Activated CD8-positive, alpha-beta T cell treated with anti-CD3 and anti-CD28 coated beads for 36 hours (primary cell): Measurements from ENCODE around the gene ZNF365. TPM values are rescaled to one million over a fixed set of nuclear protein-coding genes. Genes with fewer than 3 reads are reported as not detected.

ENCODE experiments used
- ATAC-seq: fragments of 200-7000 bp; cut with Tn5 transposase; one replicate; pipeline ENCODE4 v1.10.0; 2021; ENCODE audit warnings: mild to moderate bottlenecking, moderate library complexity
- CTCF ChIA-PET: fragments of 350-600 bp; sonication (Branson Sonifier 250); formaldehyde crosslinking; loops from one replicate; lab custom pipeline; 2021; ENCODE audit warnings: antibody characterized with exemption; lab: Charles Lee
- POLR2A ChIA-PET: fragments of 350-600 bp; sonication (Branson Sonifier 250); formaldehyde crosslinking; loops from one replicate; lab custom pipeline; 2021; ENCODE audit warnings: antibody characterized with exemption; lab: Charles Lee
- DNase-seq: peaks from one replicate; pipeline ENCODE4 v3.0.0-alpha.2; 2020
- H3K27ac Mint-ChIP-seq: one replicate; pipeline ENCODE4 v1.8.0; 2021; ENCODE audit warnings: mild to moderate bottlenecking, mixed read lengths
- H3K27me3 Mint-ChIP-seq: one replicate; pipeline ENCODE4 v1.8.0; 2021; ENCODE audit warnings: mixed read lengths
- H3K36me3 Mint-ChIP-seq: one replicate; pipeline ENCODE4 v1.8.0; 2021; ENCODE audit warnings: low read depth, mixed read lengths
- H3K4me1 Mint-ChIP-seq: one replicate; pipeline ENCODE4 v1.8.0; 2021; ENCODE audit warnings: low read depth, mixed read lengths
- H3K4me3 Mint-ChIP-seq: one replicate; pipeline ENCODE4 v1.8.0; 2021; ENCODE audit warnings: mild to moderate bottlenecking, moderate library complexity, mixed read lengths
- H3K9me3 Mint-ChIP-seq: one replicate; pipeline ENCODE4 v1.8.0; 2021; ENCODE audit warnings: mixed read lengths
- intact Hi-C: fragments of 100-400 bp; cut with micrococcal nuclease; formaldehyde crosslinking; loops from one replicate; pipeline ENCODE4 v1.10.0; 2022
- total RNA-seq, 2 experiments: library from RNA; stranded (reverse); gene quantifications; one replicate each; pipeline ENCODE4 v1.2.3, GENCODE V29; 2021
- TF ChIP-seq, protein P1 (sequence below): fragments of 200-600 bp; IDR thresholded peaks from one replicate; pipeline ENCODE4 v1.8.0; 2022; ENCODE audit warnings: antibody characterized with exemption, mild to moderate bottlenecking

ZNF365 gene
- total RNA-seq, 2 experiments from 2014 or later = not detected

DNA sequence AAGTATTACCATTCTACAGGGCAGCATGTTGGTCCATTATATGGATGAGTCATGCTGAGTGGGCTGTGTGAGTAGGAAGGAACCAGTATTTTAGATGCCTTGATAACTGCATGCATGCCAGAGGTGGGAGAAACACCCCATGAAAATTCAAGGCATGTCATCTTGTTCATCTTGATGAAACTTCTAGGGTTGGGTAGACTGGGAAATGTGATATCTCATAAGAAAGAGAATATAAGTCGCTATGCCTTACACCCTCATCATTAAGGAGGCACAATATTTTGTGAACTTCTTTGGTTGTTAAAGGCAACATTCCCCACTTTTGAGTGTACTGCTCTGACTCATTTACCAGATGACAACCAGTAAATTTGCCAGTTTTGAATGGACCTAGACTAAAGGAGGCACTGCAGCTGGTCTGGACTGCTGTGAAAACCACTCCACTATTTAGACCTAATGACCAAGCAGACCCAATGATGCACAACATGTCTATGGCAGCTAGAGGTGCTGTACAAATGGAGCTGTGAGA, 48.0 kb downstream of the ZNF365 start:
- ChIA-PET CTCF (interaction anchor here (1.4 to 6.7 kb wide), 3 partner anchors 11 to 153 kb away, joined by 3 to 28 read pairs (median 6); partner anchors contain the start of gene RTKN2), POLR2A (no interaction called here)
- TF ChIP-seq, protein P1, sequence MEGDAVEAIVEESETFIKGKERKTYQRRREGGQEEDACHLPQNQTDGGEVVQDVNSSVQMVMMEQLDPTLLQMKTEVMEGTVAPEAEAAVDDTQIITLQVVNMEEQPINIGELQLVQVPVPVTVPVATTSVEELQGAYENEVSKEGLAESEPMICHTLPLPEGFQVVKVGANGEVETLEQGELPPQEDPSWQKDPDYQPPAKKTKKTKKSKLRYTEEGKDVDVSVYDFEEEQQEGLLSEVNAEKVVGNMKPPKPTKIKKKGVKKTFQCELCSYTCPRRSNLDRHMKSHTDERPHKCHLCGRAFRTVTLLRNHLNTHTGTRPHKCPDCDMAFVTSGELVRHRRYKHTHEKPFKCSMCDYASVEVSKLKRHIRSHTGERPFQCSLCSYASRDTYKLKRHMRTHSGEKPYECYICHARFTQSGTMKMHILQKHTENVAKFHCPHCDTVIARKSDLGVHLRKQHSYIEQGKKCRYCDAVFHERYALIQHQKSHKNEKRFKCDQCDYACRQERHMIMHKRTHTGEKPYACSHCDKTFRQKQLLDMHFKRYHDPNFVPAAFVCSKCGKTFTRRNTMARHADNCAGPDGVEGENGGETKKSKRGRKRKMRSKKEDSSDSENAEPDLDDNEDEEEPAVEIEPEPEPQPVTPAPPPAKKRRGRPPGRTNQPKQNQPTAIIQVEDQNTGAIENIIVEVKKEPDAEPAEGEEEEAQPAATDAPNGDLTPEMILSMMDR = no peak
- Mint-ChIP-seq H3K4me3 (no peak overlapping the region), H3K27me3 (peaks cover 10% of the 10 kb centered on the region), H3K36me3 (no peaks in the 10 kb centered on the region), H3K9me3 (no peaks in the 10 kb centered on the region), H3K4me1 (peaks cover 20% of the 10 kb centered on the region), H3K27ac (no peak overlapping the region)
- DNase-seq = no peak
- intact Hi-C loops = no loop called here
- no peak for ATAC-seq

DNA sequence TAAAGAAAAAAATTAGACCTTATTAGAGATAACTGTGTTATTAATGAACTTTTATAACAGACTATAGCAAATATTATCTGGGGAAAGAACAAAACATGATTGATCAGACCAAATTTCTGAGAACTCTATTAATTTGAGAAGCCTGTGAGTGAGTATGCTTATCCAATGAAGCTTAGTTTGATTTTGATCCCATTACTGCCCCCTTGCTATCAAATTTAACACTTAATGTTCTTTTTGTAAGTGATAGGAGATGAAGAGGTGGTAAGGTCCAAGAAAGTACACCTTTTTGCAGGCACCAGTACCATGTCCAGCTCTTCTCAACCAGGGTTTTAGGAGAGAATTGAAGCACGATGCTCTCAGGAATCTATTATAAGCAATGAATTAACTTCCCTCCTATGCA, 49.9 kb downstream of the ZNF365 start:
- Mint-ChIP-seq H3K4me1 (peaks cover 20% of the 10 kb centered on the region), H3K36me3 (no peaks in the 10 kb centered on the region), H3K9me3 (peaks cover 7% of the 10 kb centered on the region), H3K4me3 (no peak overlapping the region), H3K27ac (no peak overlapping the region), H3K27me3 (peaks cover 3% of the 10 kb centered on the region)
- intact Hi-C loops = no loop called here
- TF ChIP-seq, protein P1 = no peak
- DNase-seq (no peak), ATAC-seq (no peak)
- POLR2A ChIA-PET = no interaction called here
- CTCF ChIA-PET = interaction anchor here (6.7 kb wide), 1 partner anchor 14 kb away, joined by 28 read pairs; no protein-coding TSS in a partner anchor

DNA sequence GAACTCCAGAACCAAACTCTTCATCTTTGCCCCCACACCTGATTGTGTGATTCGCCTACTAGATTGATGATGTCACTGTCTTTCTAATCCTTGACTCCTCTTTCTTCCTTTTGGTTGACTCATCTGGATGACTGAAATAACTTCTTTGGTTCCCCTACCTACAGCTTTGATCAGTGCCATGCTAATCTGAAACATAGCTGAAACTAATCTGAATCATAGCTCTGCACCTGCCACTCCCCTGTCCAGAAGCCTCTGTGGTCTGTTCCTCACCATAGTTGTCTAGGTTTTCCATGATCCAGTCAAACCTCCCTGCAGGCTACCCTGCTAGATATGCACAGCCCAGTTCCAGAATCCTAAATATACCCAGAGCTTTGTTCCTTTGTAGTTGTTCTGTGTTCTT, 51.9 kb downstream of the ZNF365 start:
- Mint-ChIP-seq H3K4me3 (no peak overlapping the region), H3K9me3 (peaks cover 7% of the 10 kb centered on the region), H3K4me1 (peaks cover 20% of the 10 kb centered on the region), H3K27ac (peak overlapping the region; percentile 21), H3K27me3 (no peaks in the 10 kb centered on the region), H3K36me3 (no peaks in the 10 kb centered on the region)
- TF ChIP-seq, protein P1 = no peak
- intact Hi-C loops = no loop called here
- ChIA-PET CTCF (interaction anchor here (1.3 to 1.8 kb wide), 3 partner anchors 9 to 13 kb away, joined by 3 to 8 read pairs (median 6); no protein-coding TSS in a partner anchor), POLR2A (no interaction called here)
- ATAC-seq = peak; percentile 96
- peak; percentile 43 for DNase-seq

DNA sequence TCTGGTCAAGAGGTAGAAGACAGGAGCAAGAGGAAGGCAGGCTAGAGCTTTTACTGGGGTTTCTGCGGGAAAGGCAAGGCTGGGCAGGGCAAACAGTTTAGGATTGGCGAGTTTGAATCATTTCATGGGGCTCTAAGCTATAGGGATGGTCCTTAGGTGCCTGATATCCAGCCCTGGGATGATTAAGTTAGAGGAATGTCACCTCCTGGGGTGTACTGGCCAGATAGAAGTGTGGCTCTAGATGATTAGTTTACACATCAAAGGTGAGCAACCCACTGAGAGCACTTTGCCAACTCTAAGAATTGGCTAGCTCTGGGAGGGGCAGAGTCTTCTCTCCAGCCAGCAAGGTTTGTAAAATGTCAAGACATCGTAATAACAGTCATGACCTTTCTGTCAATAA, 52.4 kb downstream of the ZNF365 start:
- no peaks in the 10 kb centered on the region for H3K36me3 Mint-ChIP-seq
- POLR2A ChIA-PET = no interaction called here
- ATAC-seq = no peak
- H3K4me3 Mint-ChIP-seq = no peak overlapping the region
- H3K9me3 Mint-ChIP-seq = peaks cover 7% of the 10 kb centered on the region
- intact Hi-C loops = no loop called here
- no peak for DNase-seq
- no peaks in the 10 kb centered on the region for H3K27me3 Mint-ChIP-seq
- H3K4me1 Mint-ChIP-seq = peaks cover 22% of the 10 kb centered on the region
- TF ChIP-seq, protein P1 = no peak
- CTCF ChIA-PET = interaction anchor here (1.3 to 1.8 kb wide), 3 partner anchors 10 to 12 kb away, joined by 3 to 8 read pairs (median 6); no protein-coding TSS in a partner anchor
- H3K27ac Mint-ChIP-seq = peak overlapping the region; percentile 21

DNA sequence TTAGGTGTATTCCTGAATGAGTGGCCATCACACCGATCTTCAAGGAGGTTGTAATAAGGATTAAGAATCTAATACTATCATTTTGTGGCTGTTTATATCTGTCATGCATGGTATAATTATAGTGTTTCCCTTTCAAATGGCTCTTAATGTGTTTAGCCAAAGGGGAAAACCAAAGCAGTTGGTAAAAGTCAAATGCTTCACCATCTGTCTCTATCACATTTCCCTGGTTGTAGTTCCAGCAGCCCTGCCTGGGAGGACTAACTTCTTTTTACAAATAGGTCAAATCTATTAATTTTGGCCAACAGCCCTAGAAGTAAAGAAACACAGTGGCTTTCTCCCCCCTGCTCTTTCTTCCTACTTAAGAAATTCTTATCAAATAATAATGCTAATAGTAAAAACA, 56.7 kb downstream of the ZNF365 start:
- no peak for ATAC-seq
- no peak overlapping the region for H3K27ac Mint-ChIP-seq
- H3K27me3 Mint-ChIP-seq = peaks cover 3% of the 10 kb centered on the region
- H3K4me3 Mint-ChIP-seq = no peak overlapping the region
- peaks cover 7% of the 10 kb centered on the region for H3K9me3 Mint-ChIP-seq
- no peak for DNase-seq
- H3K4me1 Mint-ChIP-seq = peaks cover 32% of the 10 kb centered on the region
- POLR2A ChIA-PET = no interaction called here
- TF ChIP-seq, protein P1 = no peak
- no peaks in the 10 kb centered on the region for H3K36me3 Mint-ChIP-seq
- intact Hi-C loops = loop anchor here (10.0 kb wide), 1 partner anchor 166 kb away; the partner anchor contains the start of gene RTKN2
- CTCF ChIA-PET = interaction anchor here (0.7 kb wide), 1 partner anchor 10 kb away, joined by 4 read pairs; no protein-coding TSS in a partner anchor
